GM19452 (cell line): Measurements from ENCODE around the gene SF3A2.
"Not testable (repeated sequence)": the region's sequence is repeated elsewhere in the genome, so short reads cannot be mapped to it uniquely, and the experiment has no call there.

ENCODE experiments used
- ATAC-seq: cut with Tn5 transposase; IDR thresholded peaks from one replicate; pipeline ENCODE4 v1.9.1; 2021; ENCODE audit not compliant: unreplicated experiment

The SF3A2 gene

DNA sequence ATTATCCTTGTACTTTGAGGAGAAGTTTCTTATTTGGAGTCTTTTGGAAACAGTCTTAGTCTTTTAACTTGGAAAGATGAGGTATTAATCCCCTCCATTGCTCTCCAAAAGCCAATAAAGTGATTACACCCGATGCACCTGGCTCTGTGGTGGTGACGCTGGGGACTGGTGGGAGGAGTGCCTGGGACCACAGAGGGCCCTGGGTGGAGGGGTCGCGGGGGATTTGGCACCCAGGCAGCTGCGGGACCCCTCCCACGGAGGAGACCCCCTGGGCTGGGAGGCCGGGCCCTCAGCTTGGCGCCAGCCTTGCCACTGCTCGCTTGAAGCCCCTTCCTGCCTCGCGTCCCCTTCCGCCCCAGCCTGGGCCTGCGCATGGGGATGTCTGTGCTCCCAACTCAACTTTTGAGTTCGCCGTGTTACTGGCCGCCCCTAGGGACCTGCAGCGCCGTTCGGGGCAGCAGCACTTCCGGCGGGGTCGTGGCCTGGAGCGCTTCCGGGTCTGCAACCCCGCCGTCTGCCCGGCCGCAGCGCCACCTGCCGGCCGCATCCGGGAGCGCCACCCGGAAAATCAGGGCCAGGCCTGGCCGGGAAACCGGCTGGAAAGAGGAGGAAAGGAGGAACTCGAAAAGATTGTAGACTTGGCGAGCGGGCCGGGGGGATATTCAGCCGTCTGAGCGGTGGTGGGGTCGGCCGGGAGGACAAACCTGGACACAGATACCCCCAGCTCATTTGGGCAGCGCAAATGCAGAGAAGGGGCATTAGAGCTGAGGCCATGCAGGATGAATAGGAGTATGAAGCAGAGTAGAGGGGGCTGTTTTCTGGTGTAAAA lies 36.9 kb downstream of the SF3A2 start:
- ATAC-seq = peak; percentile 32

GRCh38 chr19:2274185-2274711 lies 37.6 kb downstream of the SF3A2 start:
- no peak for ATAC-seq

GRCh38 chr19:2274931-2275535 lies 38.4 kb downstream of the SF3A2 start:
- ATAC-seq = no peak

- ATAC-seq = no peak
These were observed 39.2 kb downstream of the SF3A2 start for GRCh38 chr19:2275588-2276428.

GRCh38 chr19:2276429-2276986 lies 39.9 kb downstream of the SF3A2 start:
- no peak for ATAC-seq

DNA sequence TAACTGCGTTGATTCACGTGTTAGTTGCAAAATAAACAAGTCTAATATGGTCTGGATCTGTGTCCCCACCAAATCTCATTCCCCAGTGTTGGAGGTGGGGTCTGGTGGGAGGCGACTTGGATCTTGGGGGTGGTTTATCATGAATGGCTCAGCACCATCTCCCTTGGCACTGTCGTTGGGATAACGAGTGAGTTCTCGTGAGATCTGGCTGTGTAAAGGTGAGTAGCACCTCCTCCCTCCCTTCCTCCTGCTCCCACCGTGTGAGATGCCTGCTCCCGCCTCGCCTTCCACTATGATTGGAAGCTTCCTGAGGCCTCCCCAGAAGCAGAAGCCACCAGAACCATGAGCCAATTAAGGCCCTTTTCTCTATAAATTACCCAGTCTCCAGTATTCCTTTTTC lies 40.5 kb downstream of the SF3A2 start:
- ATAC-seq = no peak

DNA sequence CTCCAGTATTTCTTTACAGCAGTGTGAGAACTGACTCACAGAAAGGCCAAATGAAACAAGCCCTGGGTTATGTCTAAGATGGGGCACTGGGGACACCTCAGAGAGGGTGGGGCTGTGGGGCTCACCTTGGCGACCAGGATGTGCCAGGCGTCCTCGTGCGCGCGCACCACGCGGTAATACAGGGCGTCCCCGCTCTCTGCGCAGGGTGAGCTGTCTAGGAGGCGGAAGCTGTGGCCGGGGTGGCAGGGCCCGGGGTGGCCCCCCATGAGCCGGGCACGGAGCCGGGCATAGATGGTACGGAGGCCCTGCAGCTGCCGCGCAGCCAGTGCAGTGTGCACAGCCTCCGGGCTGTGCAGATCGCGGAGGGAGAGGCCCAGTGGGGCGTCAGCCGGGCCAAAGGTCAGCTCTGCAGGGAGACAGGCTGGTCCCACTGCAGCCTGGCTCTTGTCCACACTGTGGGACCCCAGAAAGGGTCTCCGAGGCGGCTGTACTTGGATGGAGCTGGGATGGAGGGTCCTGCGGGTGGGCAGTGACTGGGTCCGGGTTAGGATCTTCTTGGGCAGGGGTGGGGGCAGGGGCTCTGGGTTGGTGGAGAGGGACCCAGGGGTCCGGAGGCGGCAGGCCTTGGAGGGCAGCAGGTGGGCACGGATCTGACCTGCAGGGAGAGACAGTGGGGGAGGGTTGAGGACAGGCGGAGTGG lies 42.0 kb downstream of the SF3A2 start:
- no peak for ATAC-seq

- ATAC-seq = no peak
These were observed 44.1 kb downstream of the SF3A2 start for GRCh38 chr19:2280633-2281264.

DNA sequence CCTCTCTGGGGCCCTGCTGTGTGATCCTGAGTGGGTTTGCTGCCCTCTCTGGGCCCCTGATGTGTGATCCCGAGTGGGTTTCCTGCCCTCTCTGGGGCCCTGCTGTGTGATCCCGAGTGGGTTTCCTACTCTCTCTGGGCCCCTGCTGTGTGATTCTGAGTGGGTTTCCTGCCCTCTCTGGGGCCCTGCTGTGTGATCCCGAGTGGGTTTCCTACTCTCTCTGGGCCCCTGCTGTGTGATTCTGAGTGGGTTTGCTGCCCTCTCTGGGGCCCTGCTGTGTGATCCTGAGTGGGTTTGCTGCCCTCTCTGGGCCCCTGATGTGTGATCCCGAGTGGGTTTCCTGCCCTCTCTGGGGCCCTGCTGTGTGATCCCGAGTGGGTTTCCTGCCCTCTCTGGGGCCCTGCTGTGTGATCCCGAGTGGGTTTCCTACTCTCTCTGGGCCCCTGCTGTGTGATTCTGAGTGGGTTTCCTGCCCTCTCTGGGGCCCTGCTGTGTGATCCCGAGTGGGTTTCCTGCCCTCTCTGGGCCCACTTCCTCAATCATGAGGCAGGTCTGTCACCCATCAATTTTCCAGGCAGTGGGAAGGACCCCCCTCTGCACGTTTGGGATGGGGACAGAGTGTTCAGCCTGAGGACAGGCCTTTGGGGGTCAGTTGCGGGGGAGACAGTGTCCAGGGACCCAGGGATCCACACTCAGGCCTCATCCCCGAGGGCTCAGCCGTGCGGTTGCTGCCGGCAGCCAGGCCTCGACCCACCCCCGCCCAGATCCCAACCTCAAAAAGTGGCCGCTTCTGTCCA lies 44.8 kb downstream of the SF3A2 start:
- ATAC-seq = not testable (repeated sequence)

GRCh38 chr19:2282062-2282861 lies 45.6 kb downstream of the SF3A2 start, which contains the start of gene PEAK3:
TSS of gene PEAK3 (minus strand) at chr19:2282175. CDS start at chr19:2280931, 1,244 bp downstream.
- ATAC-seq = no peak

- no peak for ATAC-seq
These were observed 46.2 kb downstream of the SF3A2 start for GRCh38 chr19:2282862-2283237.

GRCh38 chr19:2283835-2284507 lies 47.3 kb downstream of the SF3A2 start:
- no peak for ATAC-seq

DNA sequence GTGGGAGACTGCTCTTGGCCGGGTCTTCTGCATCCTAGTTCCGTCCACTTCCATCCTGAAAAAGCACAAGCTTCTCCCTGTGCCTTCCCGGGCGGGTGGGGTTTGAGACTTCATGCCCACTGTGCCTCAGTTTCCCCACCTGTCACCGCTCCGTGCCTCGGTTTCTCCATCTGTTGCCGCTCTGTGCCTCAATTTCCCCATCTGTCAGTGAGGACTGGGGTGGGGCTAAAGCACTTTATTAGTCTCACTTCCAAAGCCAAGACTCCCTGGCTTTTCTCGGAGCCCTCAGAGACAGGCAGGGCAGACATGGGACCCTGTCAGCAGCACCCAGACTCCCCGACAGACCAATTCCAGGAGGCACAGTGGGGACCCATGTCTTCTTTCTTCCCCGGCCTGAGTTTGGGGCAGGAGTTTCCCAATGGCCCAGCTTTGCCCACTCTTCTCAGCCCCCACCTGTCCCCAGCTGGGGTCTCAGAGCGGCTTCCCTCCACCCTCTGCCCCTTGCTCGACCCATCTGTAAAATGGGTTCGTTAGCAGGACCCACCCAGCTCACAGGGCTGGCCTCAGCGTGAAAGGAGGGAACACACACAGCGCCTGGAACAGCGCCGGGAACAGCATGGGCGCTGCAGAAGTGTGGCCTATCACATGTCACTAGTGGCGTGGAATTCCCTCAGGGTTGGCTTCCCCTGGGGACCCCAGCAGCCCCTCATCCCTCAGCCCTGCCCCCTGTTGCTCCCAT lies 49.9 kb downstream of the SF3A2 start:
- ATAC-seq = no peak

- no peak for ATAC-seq
These were observed 51.1 kb downstream of the SF3A2 start for GRCh38 chr19:2287585-2288337.

DNA sequence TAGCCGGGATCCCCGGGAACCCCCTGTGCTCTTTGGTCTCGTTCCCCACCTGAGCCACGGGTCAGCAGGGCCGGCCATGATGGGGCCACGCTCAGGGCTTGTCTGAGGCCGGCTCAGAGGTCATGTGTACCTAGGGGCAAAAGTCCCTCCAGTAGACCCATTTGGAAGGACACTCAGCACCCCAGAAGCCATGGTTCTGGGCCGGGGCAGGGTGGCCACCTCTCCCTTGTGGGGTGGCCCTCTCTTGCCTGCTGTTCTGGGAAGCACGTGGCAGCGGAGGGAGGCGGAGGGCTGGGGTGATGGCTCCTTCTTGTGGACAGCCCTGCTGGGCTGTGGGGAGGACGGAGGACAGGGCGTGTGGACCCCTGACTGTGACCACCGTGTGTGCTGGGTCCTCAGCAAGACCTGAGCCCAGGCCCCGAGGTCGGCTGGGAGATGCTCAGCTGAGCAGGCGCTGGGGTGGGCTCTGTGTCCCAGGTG lies 51.8 kb downstream of the SF3A2 start:
- ATAC-seq = no peak
